H1 (cell line): ENCODE results near the gene PRSS8.

Source experiments
- GABPA ChIP-seq: IDR thresholded peaks from 2 replicates; pipeline ENCODE4 v1.6.1; 2011; ENCODE audit warnings: mild to moderate bottlenecking, low read length, moderate library complexity, borderline replicate concordance; ENCODE audit not compliant: insufficient read depth
- JUN ChIP-seq: IDR thresholded peaks from 2 replicates; pipeline ENCODE4 v1.6.1; 2011; ENCODE audit warnings: low read depth, mild to moderate bottlenecking, improper control_type of control experiment, low read length
- POLR2AphosphoS5 ChIP-seq: IDR thresholded peaks from 2 replicates; pipeline ENCODE4 v1.6.1; 2011; ENCODE audit warnings: low read depth, low read length
- YY1 ChIP-seq: IDR thresholded peaks from 2 replicates; pipeline ENCODE4 v1.6.1; 2011; ENCODE audit warnings: low read depth, mild to moderate bottlenecking, low read length
- TF ChIP-seq, protein P1 (sequence below), 3 experiments: IDR thresholded peaks; 1 replicate in 2 of 3; 2 replicates in 1 of 3; pipeline versions ENCODE4 v1.5.1 to v1.6.1; 2011; ENCODE audit warnings: low read length in 3 of 3, mild to moderate bottlenecking in 3 of 3, inconsistent platforms in 2 of 3, low read depth in 1 of 3, moderate library complexity in 1 of 3; ENCODE audit not compliant: insufficient read depth in 1 of 3; ENCODE audit errors: control extremely low read depth in 1 of 3

GRCh38 chr16:31129568-31130335 lies 5.8 kb downstream of the PRSS8 start:
- TF ChIP-seq GABPA (no peak), YY1 (no peak), JUN (no peak), POLR2AphosphoS5 (no peak)
- TF ChIP-seq, protein P1, sequence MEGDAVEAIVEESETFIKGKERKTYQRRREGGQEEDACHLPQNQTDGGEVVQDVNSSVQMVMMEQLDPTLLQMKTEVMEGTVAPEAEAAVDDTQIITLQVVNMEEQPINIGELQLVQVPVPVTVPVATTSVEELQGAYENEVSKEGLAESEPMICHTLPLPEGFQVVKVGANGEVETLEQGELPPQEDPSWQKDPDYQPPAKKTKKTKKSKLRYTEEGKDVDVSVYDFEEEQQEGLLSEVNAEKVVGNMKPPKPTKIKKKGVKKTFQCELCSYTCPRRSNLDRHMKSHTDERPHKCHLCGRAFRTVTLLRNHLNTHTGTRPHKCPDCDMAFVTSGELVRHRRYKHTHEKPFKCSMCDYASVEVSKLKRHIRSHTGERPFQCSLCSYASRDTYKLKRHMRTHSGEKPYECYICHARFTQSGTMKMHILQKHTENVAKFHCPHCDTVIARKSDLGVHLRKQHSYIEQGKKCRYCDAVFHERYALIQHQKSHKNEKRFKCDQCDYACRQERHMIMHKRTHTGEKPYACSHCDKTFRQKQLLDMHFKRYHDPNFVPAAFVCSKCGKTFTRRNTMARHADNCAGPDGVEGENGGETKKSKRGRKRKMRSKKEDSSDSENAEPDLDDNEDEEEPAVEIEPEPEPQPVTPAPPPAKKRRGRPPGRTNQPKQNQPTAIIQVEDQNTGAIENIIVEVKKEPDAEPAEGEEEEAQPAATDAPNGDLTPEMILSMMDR (IDR thresholded peaks at IDR 0.05; ENCODE audit: control extremely low read depth in 1 of 3, insufficient read depth in 1 of 3, low read depth in 1 of 3, low read length in 3 of 3): no peak
